BJ (cell line): ENCODE data around the gene SH2D2A. TPM values are rescaled to one million over a fixed set of nuclear protein-coding genes. Genes with fewer than 3 reads are reported as not detected.

ENCODE experiments used
- CTCF ChIA-PET: fragments of 350-600 bp; formaldehyde crosslinking; extraction: SDS; loops from one replicate; lab custom pipeline; 2021; ENCODE audit warnings: antibody characterized with exemption, inconsistent platforms; lab: Yijun Ruan, JAX
- POLR2A ChIA-PET: fragments of 300-600 bp; sonication (Branson Sonifier 250); formaldehyde crosslinking; extraction: SDS; loops from one replicate; lab custom pipeline; 2021; ENCODE audit warnings: antibody characterized with exemption; lab: Charles Lee
- DNase-seq: peaks from one replicate; pipeline ENCODE4 v3.0.0-alpha.2; 2011; ENCODE audit warnings: low read depth
- H3K27me3 ChIP-seq: 2 replicates; pipeline ENCODE4 v1.6.0; 2011; ENCODE audit warnings: low read length; ENCODE audit not compliant: control insufficient read depth, insufficient read depth
- H3K36me3 ChIP-seq: 2 replicates; pipeline ENCODE4 v1.5.1; 2011; ENCODE audit warnings: low read length; ENCODE audit not compliant: control insufficient read depth, insufficient read depth
- H3K4me3 ChIP-seq: 2 replicates; pipeline ENCODE4 v1.5.1; 2011; ENCODE audit warnings: low read depth, mild to moderate bottlenecking, control low read depth, low read length
- CTCF ChIP-seq: IDR thresholded peaks from 2 replicates; pipeline ENCODE4 v1.5.1; 2011; ENCODE audit warnings: low read depth, mild to moderate bottlenecking, control low read depth, inconsistent platforms, low read length, moderate library complexity; ENCODE audit not compliant: insufficient read depth
- polyA plus RNA-seq: library from polyadenylated mRNA; depleted of rRNA; stranded (reverse); fragments of >200 nt; gene quantifications from 2 replicates; pipeline ENCODE4 v1.2.3, GENCODE V29; 2011

The SH2D2A gene
- polyA plus RNA-seq, 1 experiment, result 0.17 TPM

DNA sequence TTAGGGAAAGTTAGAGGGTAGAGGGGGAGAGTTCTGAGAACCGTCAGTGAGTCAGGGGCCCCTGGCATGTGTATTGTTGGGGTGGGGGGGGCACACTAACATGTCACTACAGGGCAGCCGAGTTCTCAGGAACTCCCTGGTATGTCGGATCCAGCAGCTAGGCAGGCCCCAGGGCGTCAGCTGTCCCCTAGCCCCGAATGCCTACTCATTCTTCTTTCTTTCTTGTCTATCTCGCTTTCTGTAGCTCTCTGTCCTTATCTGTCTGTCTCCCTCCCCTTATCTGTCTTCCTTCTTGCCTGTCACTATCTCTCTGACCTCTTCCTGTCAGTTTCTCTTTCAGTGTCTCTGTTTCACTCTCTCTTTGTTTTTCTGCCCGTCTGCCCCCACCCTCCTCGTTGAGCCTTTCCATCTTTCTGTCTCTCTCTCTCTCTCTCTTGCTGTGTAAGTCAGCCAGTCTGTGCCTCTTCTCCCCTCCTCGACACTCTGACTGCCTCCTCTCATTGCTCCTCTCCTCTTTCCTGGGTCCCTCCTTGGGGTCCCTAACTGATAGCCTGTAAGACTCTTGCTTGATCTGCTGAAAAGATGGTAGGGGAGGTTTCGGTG is 46.5 kb upstream of the SH2D2A start:
- no peaks in the 10 kb centered on the region for H3K36me3 ChIP-seq
- TF ChIP-seq CTCF, result no peak
- POLR2A ChIA-PET, result interaction anchor here (0.6 kb wide), 1 partner anchor 433 kb away, joined by 3 read pairs; no protein-coding TSS in a partner anchor

GRCh38 chr1:156862584-156862983 is 45.9 kb upstream of the SH2D2A start:
- ChIA-PET CTCF (interaction anchor here (0.9 to 13.5 kb wide), 11 partner anchors 10 to 174 kb away, joined by 3 to 290 read pairs (median 31); partner anchors contain the start of genes ISG20L2, LRRC71 and METTL25B), POLR2A (interaction anchor here (0.6 kb wide), 1 partner anchor 434 kb away, joined by 3 read pairs; no protein-coding TSS in a partner anchor)
- no peak for DNase-seq
- H3K36me3 ChIP-seq, result no peaks in the 10 kb centered on the region
- H3K27me3 ChIP-seq, result peaks cover 47% of the 10 kb centered on the region
- no peak for TF ChIP-seq CTCF
- H3K4me3 ChIP-seq, result no peak overlapping the region

More for the DNA sequence above, 46.5 kb upstream of the SH2D2A start:
- Histone ChIP-seq H3K27me3 (peaks cover 43% of the 10 kb centered on the region), H3K4me3 (no peak overlapping the region)
- no peak for DNase-seq
- CTCF ChIA-PET, result interaction anchor here (0.9 to 13.5 kb wide), 11 partner anchors 10 to 175 kb away, joined by 3 to 290 read pairs (median 31); partner anchors contain the start of genes ISG20L2, LRRC71 and METTL25B

GRCh38 chr1:156860628-156861423 is 44.2 kb upstream of the SH2D2A start, which contains the start of gene NTRK1:
Gene NTRK1, plus strand, starts transcription at chr1:156860865. Its CDS starts 70 bp downstream, at chr1:156860935.
- no peak for TF ChIP-seq CTCF

GRCh38 chr1:156860113-156860627 is 43.5 kb upstream of the SH2D2A start:
- CTCF ChIA-PET, result interaction anchor here (0.7 to 13.5 kb wide), 56 partner anchors 7 to 236 kb away, joined by 3 to 290 read pairs (median 6); partner anchors contain the start of genes CRABP2, HDGF, ISG20L2 and LRRC71
- DNase-seq, result no peak
- Histone ChIP-seq H3K4me3 (peak overlapping the region; percentile 30), H3K27me3 (peaks cover 56% of the 10 kb centered on the region), H3K36me3 (no peaks in the 10 kb centered on the region)
- POLR2A ChIA-PET, result interaction anchor here (0.5 kb wide), 1 partner anchor 67 kb away, joined by 12 read pairs; no protein-coding TSS in a partner anchor
- peak; percentile 84 for TF ChIP-seq CTCF

More at GRCh38 chr1:156860628-156861423, 44.2 kb upstream of the SH2D2A start, which contains the start of gene NTRK1:
- CTCF ChIA-PET, result interaction anchor here (0.6 to 13.5 kb wide), 52 partner anchors 8 to 236 kb away, joined by 3 to 290 read pairs (median 7); partner anchors contain the start of genes CRABP2, ISG20L2, LRRC71 and METTL25B
- POLR2A ChIA-PET, result no interaction called here
- H3K27me3 ChIP-seq, result peaks cover 56% of the 10 kb centered on the region
- no peak for DNase-seq
- H3K36me3 ChIP-seq, result no peaks in the 10 kb centered on the region
- peak within 1 kb of the TSS; percentile 30 for H3K4me3 ChIP-seq
